22Rv1 (cell line): Measurements from ENCODE around the gene NPIPB8.

ENCODE experiments used
- ZFX ChIP-seq: fragments of 450-650 bp; IDR thresholded peaks from 2 replicates; pipeline ENCODE4 v1.6.1; 2017; ENCODE audit warnings: antibody characterized with exemption, borderline replicate concordance
- TF ChIP-seq, protein P1 (sequence below): fragments of 450-650 bp; IDR thresholded peaks from 2 replicates; pipeline ENCODE4 v1.5.1; 2017; ENCODE audit warnings: mild to moderate bottlenecking

DNA sequence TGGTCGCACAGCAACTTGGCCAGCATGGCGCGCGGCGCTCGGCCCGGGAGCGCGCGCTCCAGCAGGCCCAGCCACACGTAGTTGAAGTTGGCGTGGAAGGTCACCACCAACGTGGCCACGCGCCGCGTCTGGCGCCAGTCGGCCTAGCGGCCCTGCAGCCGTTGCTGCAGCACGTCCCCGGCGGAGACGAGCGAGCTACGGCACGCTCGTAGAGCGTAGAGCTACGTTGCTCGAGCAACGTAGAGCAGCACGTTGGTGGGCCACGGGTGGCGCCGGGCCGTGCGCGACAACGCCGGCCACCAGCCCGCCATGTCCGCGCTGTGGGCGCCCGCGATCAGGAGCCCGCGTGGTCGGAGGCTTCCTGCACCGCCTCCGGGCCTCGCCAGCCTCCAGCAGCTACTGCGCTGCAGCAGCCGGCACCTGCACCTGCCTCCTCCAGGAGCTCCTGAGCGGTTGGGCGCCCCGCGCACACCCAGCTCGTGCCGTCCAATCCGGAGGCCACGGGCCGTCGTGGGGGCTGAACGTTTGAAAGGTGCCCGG, 14.6 kb upstream of the NPIPB8 start:
- TF ChIP-seq, protein P1, sequence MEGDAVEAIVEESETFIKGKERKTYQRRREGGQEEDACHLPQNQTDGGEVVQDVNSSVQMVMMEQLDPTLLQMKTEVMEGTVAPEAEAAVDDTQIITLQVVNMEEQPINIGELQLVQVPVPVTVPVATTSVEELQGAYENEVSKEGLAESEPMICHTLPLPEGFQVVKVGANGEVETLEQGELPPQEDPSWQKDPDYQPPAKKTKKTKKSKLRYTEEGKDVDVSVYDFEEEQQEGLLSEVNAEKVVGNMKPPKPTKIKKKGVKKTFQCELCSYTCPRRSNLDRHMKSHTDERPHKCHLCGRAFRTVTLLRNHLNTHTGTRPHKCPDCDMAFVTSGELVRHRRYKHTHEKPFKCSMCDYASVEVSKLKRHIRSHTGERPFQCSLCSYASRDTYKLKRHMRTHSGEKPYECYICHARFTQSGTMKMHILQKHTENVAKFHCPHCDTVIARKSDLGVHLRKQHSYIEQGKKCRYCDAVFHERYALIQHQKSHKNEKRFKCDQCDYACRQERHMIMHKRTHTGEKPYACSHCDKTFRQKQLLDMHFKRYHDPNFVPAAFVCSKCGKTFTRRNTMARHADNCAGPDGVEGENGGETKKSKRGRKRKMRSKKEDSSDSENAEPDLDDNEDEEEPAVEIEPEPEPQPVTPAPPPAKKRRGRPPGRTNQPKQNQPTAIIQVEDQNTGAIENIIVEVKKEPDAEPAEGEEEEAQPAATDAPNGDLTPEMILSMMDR = no peak
- no peak for TF ChIP-seq ZFX
